ENCODE data around the gene PTTG2. TPM values are rescaled to one million over a fixed set of nuclear protein-coding genes. Genes with fewer than 3 reads are reported as not detected.
A peak's percentile ranks its signal among the peaks of the same experiment; 100 is the strongest.

PTTG2 gene
- polyA plus RNA-seq, 4 donors, result 0.09 TPM; not detected in 3

DNA sequence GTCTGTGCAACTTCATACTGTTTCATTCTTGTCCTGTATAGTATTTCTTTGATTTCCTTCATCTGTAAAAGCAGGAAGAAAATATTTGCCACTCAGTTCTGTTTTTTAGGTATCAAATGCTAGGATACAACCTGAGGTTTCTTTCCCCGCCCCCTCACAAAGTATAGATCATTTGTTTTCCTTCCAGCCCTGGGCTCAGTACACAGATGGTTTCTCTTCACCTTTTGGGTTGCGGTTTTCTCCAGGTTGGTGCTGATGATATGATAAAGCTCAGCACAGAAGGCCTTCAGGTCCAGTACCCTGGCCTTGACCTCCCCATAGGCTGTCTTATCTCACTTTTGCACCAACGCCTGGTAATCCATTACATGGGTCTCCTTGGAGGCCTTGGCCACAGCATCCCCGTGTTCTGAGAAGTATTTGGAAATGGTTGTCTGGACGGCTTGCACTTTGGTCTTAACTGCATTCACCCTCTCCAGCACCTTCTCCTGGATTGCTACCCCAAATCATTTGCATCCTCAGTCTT, 35.2 kb downstream of the PTTG2 start:
- FAIRE-seq, result no peak
- peaks cover 1 to 20% (median 7%) of the 10 kb centered on the region in 3 donors for H3K4me1 ChIP-seq (ENCODE audit: control insufficient read depth in 3 of 3, insufficient read depth in 2 of 3, low read depth in 1 of 3, low read length in 2 of 3)
- WGBS, 3 donors, result 68 to 87% (median 70%) methylated on average over 5 of the region's 5 CpGs

GRCh38 chr4:37995981-37996775, 36.0 kb downstream of the PTTG2 start:
- Histone ChIP-seq H3K27me3 (ENCODE audit: control insufficient read depth in 3 of 3, insufficient read depth in 3 of 3, low read length in 3 of 3) (no peaks in the 10 kb centered on the region), H3K4me3 (ENCODE audit: low read depth in 1 of 3, low read length in 3 of 3) (no peak overlapping the region), H3K4me1 (ENCODE audit: control insufficient read depth in 3 of 3, insufficient read depth in 2 of 3, low read depth in 1 of 3, low read length in 2 of 3) (peaks cover 1 to 20% (median 7%) of the 10 kb centered on the region in 3 donors), H3K9me3 (ENCODE audit: control insufficient read depth in 2 of 2, insufficient read depth in 1 of 2, low read depth in 1 of 2, low read length in 1 of 2) (no peaks in the 10 kb centered on the region), H3K27ac (ENCODE audit: low read depth in 1 of 3, low read length in 2 of 3) (no peak overlapping the region), H3K36me3 (ENCODE audit: control insufficient read depth in 3 of 3, insufficient read depth in 2 of 3, low read depth in 1 of 3, low read length in 3 of 3) (peaks cover 0 to 11% (median 0%) of the 10 kb centered on the region in 3 donors)
- peak in 1 of 2 donors; percentile 48 for DNase-seq
- no peak for FAIRE-seq
- WGBS, 3 donors, result 28 to 57% (median 46%) methylated on average over 7 of the region's 7 CpGs

More for the DNA sequence above, 35.2 kb downstream of the PTTG2 start:
- peak overlapping the region in 1 of 3 donors; percentile 45 for H3K27ac ChIP-seq (ENCODE audit: low read depth in 1 of 3, low read length in 2 of 3)
- H3K4me3 ChIP-seq (ENCODE audit: low read depth in 1 of 3, low read length in 3 of 3), result no peak overlapping the region
- DNase-seq, result no peak
- H3K27me3 ChIP-seq (ENCODE audit: control insufficient read depth in 3 of 3, insufficient read depth in 3 of 3, low read length in 3 of 3), result no peaks in the 10 kb centered on the region
- no peaks in the 10 kb centered on the region for H3K9me3 ChIP-seq (ENCODE audit: control insufficient read depth in 2 of 2, insufficient read depth in 1 of 2, low read depth in 1 of 2, low read length in 1 of 2)
- peaks cover 0 to 11% (median 0%) of the 10 kb centered on the region in 3 donors for H3K36me3 ChIP-seq (ENCODE audit: control insufficient read depth in 3 of 3, insufficient read depth in 2 of 3, low read depth in 1 of 3, low read length in 3 of 3)

DNA sequence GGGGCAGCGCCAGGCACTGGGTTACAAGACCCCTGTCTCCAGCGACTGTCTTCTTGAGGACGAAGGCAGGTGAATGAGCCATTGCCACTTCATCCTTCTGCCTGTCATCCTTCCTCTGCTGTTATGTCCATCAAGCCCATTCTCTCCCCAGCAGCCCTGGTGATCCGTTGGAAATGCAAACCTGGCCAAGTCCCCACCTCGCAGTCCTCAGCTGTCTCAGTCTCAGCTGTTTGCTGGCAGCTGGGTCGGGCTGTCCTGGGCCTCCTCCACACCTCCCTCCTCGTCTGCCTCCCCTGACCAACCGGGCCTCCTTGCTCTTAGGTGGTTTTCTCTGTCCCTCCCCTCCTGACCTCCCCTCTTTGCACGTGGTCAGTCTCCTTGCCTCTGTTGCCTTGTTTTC, 38.0 kb downstream of the PTTG2 start:
- Histone ChIP-seq H3K9me3 (ENCODE audit: control insufficient read depth in 2 of 2, insufficient read depth in 1 of 2, low read depth in 1 of 2, low read length in 1 of 2) (no peaks in the 10 kb centered on the region), H3K4me1 (ENCODE audit: control insufficient read depth in 3 of 3, insufficient read depth in 2 of 3, low read depth in 1 of 3, low read length in 2 of 3) (peaks cover 1 to 22% (median 7%) of the 10 kb centered on the region in 3 donors), H3K4me3 (ENCODE audit: low read depth in 1 of 3, low read length in 3 of 3) (no peak overlapping the region), H3K27me3 (ENCODE audit: control insufficient read depth in 3 of 3, insufficient read depth in 3 of 3, low read length in 3 of 3) (no peaks in the 10 kb centered on the region), H3K36me3 (ENCODE audit: control insufficient read depth in 3 of 3, insufficient read depth in 2 of 3, low read depth in 1 of 3, low read length in 3 of 3) (peaks cover 0 to 9% (median 0%) of the 10 kb centered on the region in 3 donors), H3K27ac (ENCODE audit: low read depth in 1 of 3, low read length in 2 of 3) (no peak overlapping the region)
- DNase-seq (no peak), FAIRE-seq (no peak)
- WGBS, 3 donors, result 69 to 83% (median 78%) methylated on average over 9 of the region's 9 CpGs

- Histone ChIP-seq H3K4me3 (ENCODE audit: low read depth in 1 of 3, low read length in 3 of 3) (no peak overlapping the region), H3K4me1 (ENCODE audit: control insufficient read depth in 3 of 3, insufficient read depth in 2 of 3, low read depth in 1 of 3, low read length in 2 of 3) (peaks cover 1 to 22% (median 8%) of the 10 kb centered on the region in 3 donors), H3K27me3 (ENCODE audit: control insufficient read depth in 3 of 3, insufficient read depth in 3 of 3, low read length in 3 of 3) (no peaks in the 10 kb centered on the region), H3K27ac (ENCODE audit: low read depth in 1 of 3, low read length in 2 of 3) (peak overlapping the region in 1 of 3 donors; percentile 9), H3K9me3 (ENCODE audit: control insufficient read depth in 2 of 2, insufficient read depth in 1 of 2, low read depth in 1 of 2, low read length in 1 of 2) (no peaks in the 10 kb centered on the region), H3K36me3 (ENCODE audit: control insufficient read depth in 3 of 3, insufficient read depth in 2 of 3, low read depth in 1 of 3, low read length in 3 of 3) (peaks cover 0 to 9% (median 0%) of the 10 kb centered on the region in 3 donors)
- FAIRE-seq (no peak), DNase-seq (peak; percentile 31 to 61)
- WGBS, 3 donors, result 49 to 72% (median 66%) methylated on average over 12 of the region's 12 CpGs
Observed at GRCh38 chr4:37999000-37999716, 39.0 kb downstream of the PTTG2 start.

GRCh38 chr4:37999965-38000364, 39.8 kb downstream of the PTTG2 start:
- WGBS, 3 donors, result 73 to 85% (median 80%) methylated on average over 3 of the region's 3 CpGs
- H3K27ac ChIP-seq (ENCODE audit: low read depth in 1 of 3, low read length in 2 of 3), result no peak overlapping the region
- peaks cover 1 to 22% (median 15%) of the 10 kb centered on the region in 3 donors for H3K4me1 ChIP-seq (ENCODE audit: control insufficient read depth in 3 of 3, insufficient read depth in 2 of 3, low read depth in 1 of 3, low read length in 2 of 3)
- no peaks in the 10 kb centered on the region for H3K27me3 ChIP-seq (ENCODE audit: control insufficient read depth in 3 of 3, insufficient read depth in 3 of 3, low read length in 3 of 3)
- H3K4me3 ChIP-seq (ENCODE audit: low read depth in 1 of 3, low read length in 3 of 3), result no peak overlapping the region
- FAIRE-seq (no peak), DNase-seq (no peak)
- no peaks in the 10 kb centered on the region for H3K9me3 ChIP-seq (ENCODE audit: control insufficient read depth in 2 of 2, insufficient read depth in 1 of 2, low read depth in 1 of 2, low read length in 1 of 2)
- H3K36me3 ChIP-seq (ENCODE audit: control insufficient read depth in 3 of 3, insufficient read depth in 2 of 3, low read depth in 1 of 3, low read length in 3 of 3), result peaks cover 0 to 9% (median 0%) of the 10 kb centered on the region in 3 donors

DNA sequence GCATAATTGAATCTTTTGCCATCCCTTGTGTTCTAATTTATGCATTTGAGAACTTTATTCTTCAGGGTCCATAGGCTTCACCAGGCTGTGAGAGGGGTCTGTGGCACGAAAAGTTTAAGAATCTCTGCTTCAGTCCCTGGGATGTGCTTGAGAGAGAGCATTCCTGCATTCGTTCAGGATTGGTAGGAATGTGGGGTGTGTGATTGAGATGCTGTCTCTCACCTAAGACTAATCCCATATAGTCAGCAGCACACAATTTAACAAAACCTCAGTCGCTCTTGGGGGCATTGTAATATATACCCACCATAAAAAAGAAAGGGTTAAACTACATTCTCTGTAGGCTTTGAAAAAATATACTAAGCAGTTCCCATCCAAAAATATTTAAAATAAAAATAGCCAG, 41.7 kb downstream of the PTTG2 start:
- FAIRE-seq (no peak), DNase-seq (no peak)
- peaks cover 0 to 23% (median 4%) of the 10 kb centered on the region in 3 donors for H3K4me1 ChIP-seq (ENCODE audit: control insufficient read depth in 3 of 3, insufficient read depth in 2 of 3, low read depth in 1 of 3, low read length in 2 of 3)
- no peak overlapping the region for H3K4me3 ChIP-seq (ENCODE audit: low read depth in 1 of 3, low read length in 3 of 3)
- H3K9me3 ChIP-seq (ENCODE audit: control insufficient read depth in 2 of 2, insufficient read depth in 1 of 2, low read depth in 1 of 2, low read length in 1 of 2), result no peaks in the 10 kb centered on the region
- no peak overlapping the region for H3K27ac ChIP-seq (ENCODE audit: low read depth in 1 of 3, low read length in 2 of 3)
- peaks cover 0 to 7% (median 0%) of the 10 kb centered on the region in 3 donors for H3K36me3 ChIP-seq (ENCODE audit: control insufficient read depth in 3 of 3, insufficient read depth in 2 of 3, low read depth in 1 of 3, low read length in 3 of 3)
- no peaks in the 10 kb centered on the region for H3K27me3 ChIP-seq (ENCODE audit: control insufficient read depth in 3 of 3, insufficient read depth in 3 of 3, low read length in 3 of 3)
- 88 to 94% (median 89%) methylated on average over 3 of the region's 3 CpGs for WGBS, 3 donors

GRCh38 chr4:38002451-38003071, 42.4 kb downstream of the PTTG2 start:
- no peak for DNase-seq
- no peak for FAIRE-seq
- Histone ChIP-seq H3K27ac (ENCODE audit: low read depth in 1 of 3, low read length in 2 of 3) (no peak overlapping the region), H3K36me3 (ENCODE audit: control insufficient read depth in 3 of 3, insufficient read depth in 2 of 3, low read depth in 1 of 3, low read length in 3 of 3) (peaks cover 0 to 7% (median 0%) of the 10 kb centered on the region in 3 donors), H3K27me3 (ENCODE audit: control insufficient read depth in 3 of 3, insufficient read depth in 3 of 3, low read length in 3 of 3) (no peaks in the 10 kb centered on the region), H3K9me3 (ENCODE audit: control insufficient read depth in 2 of 2, insufficient read depth in 1 of 2, low read depth in 1 of 2, low read length in 1 of 2) (no peaks in the 10 kb centered on the region), H3K4me1 (ENCODE audit: control insufficient read depth in 3 of 3, insufficient read depth in 2 of 3, low read depth in 1 of 3, low read length in 2 of 3) (peaks cover 0 to 29% (median 4%) of the 10 kb centered on the region in 3 donors), H3K4me3 (ENCODE audit: low read depth in 1 of 3, low read length in 3 of 3) (no peak overlapping the region)
- WGBS, 3 donors, result 91 to 95% (median 95%) methylated on average over 3 of the region's 3 CpGs

DNA sequence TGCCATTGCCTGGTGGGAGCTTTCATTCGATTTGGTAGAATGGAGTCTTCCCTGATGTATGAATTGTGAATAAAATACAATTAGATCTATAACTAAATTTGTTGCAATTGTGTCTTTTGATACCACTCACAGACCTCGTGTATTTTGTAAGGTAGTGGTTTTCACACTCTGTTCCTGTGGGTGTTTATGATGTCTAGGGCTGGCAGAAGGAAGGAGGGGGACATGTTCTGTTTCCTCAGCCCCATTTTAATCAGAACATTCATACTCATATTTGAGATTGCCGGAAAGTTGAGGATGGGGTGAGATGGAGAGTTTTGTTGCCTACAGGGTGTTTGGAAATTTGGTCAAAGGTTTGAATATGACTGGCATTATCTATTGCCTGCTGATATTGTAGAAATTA, 42.9 kb downstream of the PTTG2 start:
- Histone ChIP-seq H3K4me1 (ENCODE audit: control insufficient read depth in 3 of 3, insufficient read depth in 2 of 3, low read depth in 1 of 3, low read length in 2 of 3) (peaks cover 0 to 34% (median 4%) of the 10 kb centered on the region in 3 donors), H3K9me3 (ENCODE audit: control insufficient read depth in 2 of 2, insufficient read depth in 1 of 2, low read depth in 1 of 2, low read length in 1 of 2) (no peaks in the 10 kb centered on the region), H3K4me3 (ENCODE audit: low read depth in 1 of 3, low read length in 3 of 3) (no peak overlapping the region), H3K27ac (ENCODE audit: low read depth in 1 of 3, low read length in 2 of 3) (no peak overlapping the region), H3K27me3 (ENCODE audit: control insufficient read depth in 3 of 3, insufficient read depth in 3 of 3, low read length in 3 of 3) (no peaks in the 10 kb centered on the region), H3K36me3 (ENCODE audit: control insufficient read depth in 3 of 3, insufficient read depth in 2 of 3, low read depth in 1 of 3, low read length in 3 of 3) (peaks cover 0 to 7% (median 0%) of the 10 kb centered on the region in 3 donors)
- FAIRE-seq (no peak), DNase-seq (peak in 1 of 2 donors; percentile 12)
- WGBS, 3 donors, result 76 to 83% (median 79%) methylated on average over 3 of the region's 3 CpGs

Measured in small intestine (tissue), 7 donors.